Activated CD4-positive, alpha-beta T cell treated with anti-CD3 and anti-CD28 coated beads, Interleukin-2, amount 10 ng/mL, durations not matched to agents 7 days and 5 days (primary cell): ENCODE measurements around the gene SLC9A1. TPM values are rescaled to one million over a fixed set of nuclear protein-coding genes. Genes with fewer than 3 reads are reported as not detected.

Source experiments
- CTCF ChIA-PET: fragments of 350-600 bp; sonication (Branson Sonifier 250); formaldehyde crosslinking; loops from one replicate; lab custom pipeline; 2021; ENCODE audit warnings: antibody characterized with exemption; lab: Charles Lee
- POLR2A ChIA-PET: fragments of 350-600 bp; sonication (Branson Sonifier 250); formaldehyde crosslinking; loops from one replicate; lab custom pipeline; 2021; ENCODE audit warnings: antibody characterized with exemption; lab: Charles Lee
- DNase-seq: peaks from one replicate; pipeline ENCODE4 v3.0.0-alpha.2; 2020
- H3K27ac Mint-ChIP-seq: one replicate; pipeline ENCODE4 v1.8.0; 2021; ENCODE audit warnings: mild to moderate bottlenecking, moderate library complexity, mixed read lengths
- H3K27me3 Mint-ChIP-seq: one replicate; pipeline ENCODE4 v1.8.0; 2021; ENCODE audit warnings: mixed read lengths
- H3K36me3 Mint-ChIP-seq: one replicate; pipeline ENCODE4 v1.8.0; 2021; ENCODE audit warnings: low read depth, mixed read lengths
- H3K4me1 Mint-ChIP-seq: one replicate; pipeline ENCODE4 v1.8.0; 2021; ENCODE audit warnings: mixed read lengths
- H3K4me3 Mint-ChIP-seq: one replicate; pipeline ENCODE4 v1.8.0; 2021; ENCODE audit warnings: mild to moderate bottlenecking, moderate library complexity, mixed read lengths
- H3K9me3 Mint-ChIP-seq: one replicate; pipeline ENCODE4 v1.8.0; 2021; ENCODE audit warnings: mixed read lengths
- total RNA-seq, 2 experiments: library from RNA; stranded (reverse); gene quantifications; one replicate each; pipeline ENCODE4 v1.2.3, GENCODE V29; 2021

Gene SLC9A1
- total RNA-seq, 2 experiments from 2014 or later = 24.8 to 32.4 TPM

GRCh38 chr1:27109103-27109822, 45.7 kb downstream of the SLC9A1 start:
- Mint-ChIP-seq H3K4me1 (peaks cover 40% of the 10 kb centered on the region), H3K4me3 (no peak overlapping the region)
- peak; percentile 33 for DNase-seq

DNA sequence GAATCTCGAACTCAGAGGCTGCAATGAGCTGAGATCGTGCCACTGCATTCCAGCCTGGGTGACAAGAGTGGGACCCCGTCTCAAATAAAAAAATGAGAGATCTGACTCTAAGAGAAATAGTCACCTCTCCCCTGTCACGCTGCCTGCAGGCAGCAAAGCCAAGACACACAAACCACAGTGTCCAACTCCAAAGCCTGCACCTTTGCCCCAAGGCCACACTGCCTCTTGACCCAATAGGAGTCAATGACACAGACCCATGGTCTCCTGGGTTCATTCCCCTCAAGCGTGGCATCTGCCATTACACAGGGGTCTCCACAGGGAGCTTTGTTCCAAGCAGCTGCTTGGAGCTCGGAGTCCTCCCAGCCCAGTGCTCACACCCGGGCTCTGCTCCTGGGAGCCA, 46.3 kb downstream of the SLC9A1 start:
- POLR2A ChIA-PET = no interaction called here
- no peaks in the 10 kb centered on the region for H3K27me3 Mint-ChIP-seq
- H3K9me3 Mint-ChIP-seq = no peaks in the 10 kb centered on the region
- peaks cover 16% of the 10 kb centered on the region for H3K36me3 Mint-ChIP-seq
- H3K4me1 Mint-ChIP-seq = peaks cover 33% of the 10 kb centered on the region
- CTCF ChIA-PET = interaction anchor here (0.8 to 1.8 kb wide), 4 partner anchors 13 to 187 kb away, joined by 3 to 5 read pairs (median 4); no protein-coding TSS in a partner anchor
- H3K4me3 Mint-ChIP-seq = no peak overlapping the region
- no peak overlapping the region for H3K27ac Mint-ChIP-seq
- DNase-seq = no peak

More at GRCh38 chr1:27109103-27109822, 45.7 kb downstream of the SLC9A1 start:
- ChIA-PET CTCF (interaction anchor here (0.6 to 1.8 kb wide), 8 partner anchors 13 to 1711 kb away, joined by 3 to 5 read pairs (median 4); partner anchors contain the start of gene SLC9A1), POLR2A (no interaction called here)
- H3K27ac Mint-ChIP-seq = peak overlapping the region; percentile 80
- no peaks in the 10 kb centered on the region for H3K9me3 Mint-ChIP-seq
- no peaks in the 10 kb centered on the region for H3K27me3 Mint-ChIP-seq
- peaks cover 18% of the 10 kb centered on the region for H3K36me3 Mint-ChIP-seq

GRCh38 chr1:27106561-27107323, 48.2 kb downstream of the SLC9A1 start:
- Mint-ChIP-seq H3K27ac (peak overlapping the region; percentile 57), H3K27me3 (no peaks in the 10 kb centered on the region), H3K4me3 (no peak overlapping the region), H3K4me1 (peaks cover 16% of the 10 kb centered on the region), H3K9me3 (no peaks in the 10 kb centered on the region), H3K36me3 (peaks cover 5% of the 10 kb centered on the region)
- ChIA-PET POLR2A (no interaction called here), CTCF (no interaction called here)
- no peak for DNase-seq

DNA sequence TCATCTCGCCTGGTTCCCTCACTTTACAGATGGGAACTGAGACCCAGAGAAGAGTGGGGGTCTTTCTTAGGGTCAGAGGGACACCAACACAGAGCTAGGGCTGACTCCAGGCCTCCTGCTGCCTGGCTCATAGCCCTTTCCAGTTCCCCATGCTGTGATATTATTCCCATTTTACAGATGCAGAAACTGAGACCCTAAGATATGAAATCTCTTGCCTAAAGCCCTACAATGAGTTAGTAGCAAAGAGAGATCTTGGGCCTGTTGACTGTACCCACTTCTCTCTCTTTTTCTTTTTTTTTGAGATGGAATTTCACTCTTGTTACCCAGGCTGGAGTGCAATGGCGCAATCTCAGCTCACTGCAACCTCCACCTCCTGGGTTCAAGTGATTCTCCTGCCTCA, 49.9 kb downstream of the SLC9A1 start:
- peaks cover 8% of the 10 kb centered on the region for H3K4me1 Mint-ChIP-seq
- ChIA-PET CTCF (no interaction called here), POLR2A (no interaction called here)

DNA sequence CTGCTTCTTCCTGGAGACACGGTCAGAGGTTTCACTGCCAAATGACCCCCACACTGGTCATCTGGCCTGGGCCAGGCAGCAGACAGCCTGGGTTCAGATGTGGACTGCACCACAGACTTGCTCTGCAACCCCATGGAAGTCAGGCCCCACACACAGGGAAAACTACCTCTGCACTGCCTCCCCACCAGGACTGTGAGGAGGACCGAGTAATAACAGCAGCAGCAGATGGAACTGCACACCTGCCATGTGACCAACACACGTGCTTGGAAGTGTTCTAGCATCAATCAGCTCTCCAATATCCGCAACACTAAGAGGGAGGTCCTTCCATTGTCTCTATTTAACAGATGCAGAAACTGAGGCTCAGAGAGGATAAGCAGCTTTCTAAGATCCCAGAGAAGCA, 51.4 kb downstream of the SLC9A1 start:
- H3K4me1 Mint-ChIP-seq = peaks cover 10% of the 10 kb centered on the region
- H3K4me3 Mint-ChIP-seq = no peak overlapping the region
- CTCF ChIA-PET = interaction anchor here (0.8 to 12.5 kb wide), 9 partner anchors 9 to 197 kb away, joined by 3 to 166 read pairs (median 6); no protein-coding TSS in a partner anchor
- no peaks in the 10 kb centered on the region for H3K27me3 Mint-ChIP-seq
- DNase-seq = no peak
- POLR2A ChIA-PET = no interaction called here
- peak overlapping the region; percentile 46 for H3K27ac Mint-ChIP-seq
- H3K36me3 Mint-ChIP-seq = peaks cover 2% of the 10 kb centered on the region
- H3K9me3 Mint-ChIP-seq = no peaks in the 10 kb centered on the region

More for the DNA sequence above, 49.9 kb downstream of the SLC9A1 start:
- DNase-seq = no peak
- peaks cover 5% of the 10 kb centered on the region for H3K36me3 Mint-ChIP-seq
- no peak overlapping the region for H3K4me3 Mint-ChIP-seq
- no peaks in the 10 kb centered on the region for H3K9me3 Mint-ChIP-seq
- no peak overlapping the region for H3K27ac Mint-ChIP-seq
- no peaks in the 10 kb centered on the region for H3K27me3 Mint-ChIP-seq

GRCh38 chr1:27102707-27103468, 52.0 kb downstream of the SLC9A1 start:
- Mint-ChIP-seq H3K27me3 (no peaks in the 10 kb centered on the region), H3K4me3 (no peak overlapping the region), H3K36me3 (peaks cover 2% of the 10 kb centered on the region), H3K27ac (no peak overlapping the region), H3K9me3 (no peaks in the 10 kb centered on the region), H3K4me1 (peaks cover 10% of the 10 kb centered on the region)
- peak; percentile 80 for DNase-seq
- ChIA-PET POLR2A (interaction anchor here (0.6 kb wide), 2 partner anchors 92 to 181 kb away, joined by 4 to 5 read pairs; no protein-coding TSS in a partner anchor), CTCF (interaction anchor here (0.5 to 12.5 kb wide), 23 partner anchors 9 to 547 kb away, joined by 3 to 166 read pairs (median 4); no protein-coding TSS in a partner anchor)

DNA sequence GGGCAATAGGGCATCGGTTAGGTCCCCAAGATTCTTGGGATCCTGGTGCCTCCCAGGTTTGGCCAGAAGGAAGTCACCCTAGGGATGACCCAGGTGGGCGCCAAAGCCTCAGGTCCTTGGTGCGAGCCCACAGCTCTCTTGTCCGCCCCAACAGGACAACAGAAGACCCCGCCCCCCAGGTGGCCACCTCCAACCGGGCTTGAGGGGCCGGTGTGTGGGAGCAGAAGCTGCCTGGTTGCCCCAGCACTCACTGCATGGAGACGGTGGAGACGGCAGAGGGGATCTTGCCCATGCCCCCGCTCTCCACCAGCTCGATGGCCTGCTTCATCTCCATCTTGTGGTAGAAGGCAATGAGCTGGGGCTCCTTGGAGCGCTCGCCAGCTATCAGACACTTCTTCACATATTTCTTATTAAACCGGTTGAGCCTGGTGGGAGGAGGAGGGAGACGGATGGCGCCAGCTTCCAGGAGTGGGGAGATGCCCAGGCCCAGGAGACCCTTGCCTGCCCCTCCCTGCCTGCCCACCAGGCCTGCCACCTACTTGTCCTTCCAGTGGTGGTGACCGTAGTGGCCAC, 52.7 kb downstream of the SLC9A1 start:
- no peaks in the 10 kb centered on the region for H3K9me3 Mint-ChIP-seq
- no peaks in the 10 kb centered on the region for H3K27me3 Mint-ChIP-seq
- ChIA-PET CTCF (interaction anchor here (0.6 to 12.5 kb wide), 25 partner anchors 9 to 547 kb away, joined by 3 to 166 read pairs (median 4); no protein-coding TSS in a partner anchor), POLR2A (interaction anchor here (0.6 kb wide), 2 partner anchors 92 to 182 kb away, joined by 4 to 5 read pairs; no protein-coding TSS in a partner anchor)
- DNase-seq = no peak
- H3K27ac Mint-ChIP-seq = no peak overlapping the region
- peaks cover 15% of the 10 kb centered on the region for H3K4me1 Mint-ChIP-seq
- H3K36me3 Mint-ChIP-seq = peaks cover 2% of the 10 kb centered on the region
- H3K4me3 Mint-ChIP-seq = no peak overlapping the region

GRCh38 chr1:27101696-27102095, 53.2 kb downstream of the SLC9A1 start:
- H3K27me3 Mint-ChIP-seq = no peaks in the 10 kb centered on the region
- H3K9me3 Mint-ChIP-seq = no peaks in the 10 kb centered on the region
- ChIA-PET POLR2A (interaction anchor here (0.6 kb wide), 1 partner anchor 93 kb away, joined by 4 read pairs; no protein-coding TSS in a partner anchor), CTCF (interaction anchor here (0.6 to 12.5 kb wide), 18 partner anchors 8 to 548 kb away, joined by 3 to 166 read pairs (median 4); no protein-coding TSS in a partner anchor)
- no peak overlapping the region for H3K4me3 Mint-ChIP-seq
- DNase-seq = no peak
- H3K36me3 Mint-ChIP-seq = peaks cover 2% of the 10 kb centered on the region
- H3K4me1 Mint-ChIP-seq = peaks cover 13% of the 10 kb centered on the region
- no peak overlapping the region for H3K27ac Mint-ChIP-seq

- Mint-ChIP-seq H3K27ac (no peak overlapping the region), H3K4me1 (peaks cover 13% of the 10 kb centered on the region), H3K4me3 (no peak overlapping the region), H3K36me3 (peaks cover 2% of the 10 kb centered on the region), H3K27me3 (no peaks in the 10 kb centered on the region), H3K9me3 (no peaks in the 10 kb centered on the region)
- ChIA-PET CTCF (interaction anchor here (0.9 to 12.5 kb wide), 4 partner anchors 54 to 184 kb away, joined by 3 to 166 read pairs (median 4); no protein-coding TSS in a partner anchor), POLR2A (no interaction called here)
- no peak for DNase-seq
These were observed 53.9 kb downstream of the SLC9A1 start for GRCh38 chr1:27101054-27101491.

DNA sequence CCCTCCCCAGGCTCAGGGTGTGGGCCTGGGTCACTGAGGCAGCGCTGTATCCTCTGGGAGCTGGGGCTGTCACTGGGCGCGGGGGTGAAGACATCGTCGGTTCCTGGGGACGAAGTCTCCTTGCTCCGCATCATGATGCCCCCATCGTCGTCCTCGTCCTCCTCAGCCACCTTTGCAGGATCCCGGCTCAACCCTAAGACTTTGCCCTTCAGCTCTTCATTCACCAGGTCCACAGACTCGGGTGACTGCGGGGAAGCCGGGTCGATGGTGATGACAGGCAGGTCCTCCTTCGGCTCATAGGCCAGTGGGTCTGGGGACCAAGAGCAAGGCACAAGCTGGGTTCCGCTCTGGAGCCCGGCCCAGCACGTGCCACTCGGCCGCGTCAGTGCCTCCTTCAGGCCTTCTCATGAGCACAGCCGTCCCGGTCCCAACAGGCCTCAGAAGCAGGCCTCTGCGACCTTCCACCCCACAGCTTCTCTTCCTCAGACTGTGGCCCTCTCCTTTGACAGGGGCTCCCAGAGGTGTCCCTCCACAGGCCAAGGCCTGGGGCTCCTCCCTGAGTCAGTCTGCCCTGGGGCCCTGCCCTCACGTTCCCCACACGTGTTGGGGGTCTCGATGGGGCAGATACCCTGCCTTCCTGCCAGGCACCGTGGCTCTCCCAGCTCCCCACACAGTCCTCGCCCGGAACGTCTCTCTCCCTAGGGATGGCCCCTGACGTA, 54.4 kb downstream of the SLC9A1 start:
- H3K27me3 Mint-ChIP-seq = no peaks in the 10 kb centered on the region
- POLR2A ChIA-PET = no interaction called here
- DNase-seq = no peak
- peaks cover 13% of the 10 kb centered on the region for H3K4me1 Mint-ChIP-seq
- H3K9me3 Mint-ChIP-seq = no peaks in the 10 kb centered on the region
- H3K36me3 Mint-ChIP-seq = no peaks in the 10 kb centered on the region
- H3K27ac Mint-ChIP-seq = no peak overlapping the region
- no peak overlapping the region for H3K4me3 Mint-ChIP-seq
- CTCF ChIA-PET = interaction anchor here (0.5 to 12.5 kb wide), 7 partner anchors 11 to 893 kb away, joined by 3 to 166 read pairs (median 3); no protein-coding TSS in a partner anchor
